Measurements from ENCODE around the gene EXOC6B. TPM values are rescaled to one million over a fixed set of nuclear protein-coding genes. Genes with fewer than 3 reads are reported as not detected.

EXOC6B gene
- total and polyA plus RNA-seq, 9 of the 15 experiments (the other 6 are each of a cell fraction or from before 2014, with no cell fraction given), result 0.28 to 4.2 (median 2.0) TPM

GRCh38 chr2:72694715-72695496 is 130.9 kb downstream of the EXOC6B start (continued):
- TF ChIP-seq CREM (IDR thresholded peaks at IDR 0.05; ENCODE audit: low read depth), result peak; percentile 46; the same call in 1 of the 2 replicates
- peak in 1 of 2 experiments; percentile 38; a peak in 1 of 4 replicates for TF ChIP-seq KDM1A (IDR thresholded peaks at IDR 0.05)
- no peak for TF ChIP-seq SREBF2 (CRISPR knock-in tag; IDR thresholded peaks at IDR 0.05)
- no peak for TF ChIP-seq CREB5 (CRISPR knock-in tag; IDR thresholded peaks at IDR 0.05)
- no peak for TF ChIP-seq KLF13 (tag; IDR thresholded peaks at IDR 0.05; ENCODE audit: borderline replicate concordance, low read depth)
- no peak for TF ChIP-seq ZNF699 (CRISPR knock-in tag; IDR thresholded peaks at IDR 0.05; ENCODE audit: insufficient replicate concordance)
- TF ChIP-seq NR2F6 (CRISPR knock-in tag; IDR thresholded peaks at IDR 0.05), result no peak
- TF ChIP-seq HMGXB4 (CRISPR knock-in tag; IDR thresholded peaks at IDR 0.05), result no peak
- 0 out of 2 replicates have a peak, but pooled peaks have one; percentile 24 for TF ChIP-seq SMARCA4 (IDR thresholded peaks at IDR 0.05)
- no peak for TF ChIP-seq GATA2 (CRISPR knock-in tag; IDR thresholded peaks at IDR 0.05)
- no peak for TF ChIP-seq TRIM25 (IDR thresholded peaks at IDR 0.05; ENCODE audit: borderline replicate concordance)

Data from K562 (cell line).